Cortex of kidney (tissue), 1 donor: Measurements from ENCODE around the gene TMEM186.
"Not testable (repeated sequence)": the region's sequence is repeated elsewhere in the genome, so short reads cannot be mapped to it uniquely, and the experiment has no call there.

ENCODE experiments used
- DNase-seq: peaks from one replicate; lab custom pipeline; 2025; lab: John Stamatoyannopoulos, UW

Gene TMEM186

GRCh38 chr16:8774208-8774607, 23.2 kb downstream of the TMEM186 start:
- DNase-seq, result no peak

GRCh38 chr16:8773537-8773936, 23.9 kb downstream of the TMEM186 start:
- no peak for DNase-seq

- DNase-seq, result no peak
These were observed 28.7 kb downstream of the TMEM186 start for GRCh38 chr16:8768692-8769091.

GRCh38 chr16:8768283-8768682, 29.2 kb downstream of the TMEM186 start:
- no peak for DNase-seq

GRCh38 chr16:8767176-8767575, 30.3 kb downstream of the TMEM186 start:
- no peak for DNase-seq

GRCh38 chr16:8764525-8765250, 32.8 kb downstream of the TMEM186 start:
- DNase-seq, result no peak

- DNase-seq, result no peak
These were observed 33.5 kb downstream of the TMEM186 start for GRCh38 chr16:8763899-8764298.

- no peak for DNase-seq
These were observed 34.4 kb downstream of the TMEM186 start for GRCh38 chr16:8763083-8763482.

- no peak for DNase-seq
These were observed 35.2 kb downstream of the TMEM186 start for GRCh38 chr16:8762254-8762653.

- DNase-seq, result no peak
These were observed 36.4 kb downstream of the TMEM186 start for GRCh38 chr16:8761078-8761477.

GRCh38 chr16:8760021-8760420, 37.4 kb downstream of the TMEM186 start:
- DNase-seq, result no peak

GRCh38 chr16:8758022-8758421, 39.4 kb downstream of the TMEM186 start:
- no peak for DNase-seq

GRCh38 chr16:8756755-8757154, 40.7 kb downstream of the TMEM186 start:
- no peak for DNase-seq

GRCh38 chr16:8753416-8754054, 43.9 kb downstream of the TMEM186 start:
- no peak for DNase-seq

- no peak for DNase-seq
These were observed 44.7 kb downstream of the TMEM186 start for GRCh38 chr16:8752706-8753105.

GRCh38 chr16:8751481-8752311, 45.7 kb downstream of the TMEM186 start:
- no peak for DNase-seq

- not testable (repeated sequence) for DNase-seq
These were observed 48.5 kb downstream of the TMEM186 start for GRCh38 chr16:8748944-8749343.
